Glutamatergic neuron (in vitro differentiated cells): ENCODE data around the gene POLE3. TPM values are rescaled to one million over a fixed set of nuclear protein-coding genes. Genes with fewer than 3 reads are reported as not detected.

Experiments used
- DNase-seq: peaks from one replicate; pipeline ENCODE4 v3.0.0; 2022
- H3K27ac Mint-ChIP-seq: one replicate; pipeline ENCODE4 v1.8.0; 2020; ENCODE audit warnings: mild to moderate bottlenecking, mixed read lengths, inconsistent platforms; ENCODE audit not compliant: unreplicated experiment
- H3K27me3 Mint-ChIP-seq: one replicate; pipeline ENCODE4 v1.8.0; 2020; ENCODE audit warnings: mild to moderate bottlenecking, moderate library complexity, mixed read lengths, inconsistent platforms; ENCODE audit not compliant: unreplicated experiment
- H3K36me3 Mint-ChIP-seq: one replicate; pipeline ENCODE4 v1.8.0; 2020; ENCODE audit warnings: mild to moderate bottlenecking, mixed read lengths, inconsistent platforms; ENCODE audit not compliant: unreplicated experiment
- H3K4me1 Mint-ChIP-seq: one replicate; pipeline ENCODE4 v1.8.0; 2020; ENCODE audit warnings: mild to moderate bottlenecking, low read depth, mixed read lengths, inconsistent platforms; ENCODE audit not compliant: unreplicated experiment
- H3K4me3 Mint-ChIP-seq: one replicate; pipeline ENCODE4 v1.8.0; 2020; ENCODE audit warnings: mild to moderate bottlenecking, mixed read lengths, inconsistent platforms; ENCODE audit not compliant: unreplicated experiment
- H3K9me3 Mint-ChIP-seq: one replicate; pipeline ENCODE4 v1.8.0; 2020; ENCODE audit warnings: mild to moderate bottlenecking, moderate library complexity, mixed read lengths, inconsistent platforms; ENCODE audit not compliant: unreplicated experiment
- CTCF ChIP-seq: fragments of 200-600 bp; sonication (generic); IDR thresholded peaks from one replicate; pipeline ENCODE4 v1.5.0; 2021; ENCODE audit not compliant: partially characterized antibody, unreplicated experiment
- total RNA-seq: library from RNA; stranded (reverse); fragmentation: NEBNext Ultra II Directional; extraction: Animal tissue kit (Norgen Biotek cat#: 25700); gene quantifications from one replicate; pipeline ENCODE4 v1.2.1, GENCODE V29; 2021; ENCODE audit not compliant: unreplicated experiment

POLE3 gene
- total RNA-seq, 1 donor from 2014 or later, result 22.3 TPM

GRCh38 chr9:113391917-113392316 lies 18.6 kb downstream of the POLE3 start:
- DNase-seq, result no peak
- Mint-ChIP-seq H3K9me3 (no peaks in the 10 kb centered on the region), H3K27me3 (peaks cover 3% of the 10 kb centered on the region), H3K27ac (no peak overlapping the region), H3K4me3 (no peak overlapping the region), H3K36me3 (peaks cover 13% of the 10 kb centered on the region), H3K4me1 (no peaks in the 10 kb centered on the region)
- no peak for TF ChIP-seq CTCF

- Mint-ChIP-seq H3K4me1 (no peaks in the 10 kb centered on the region), H3K9me3 (no peaks in the 10 kb centered on the region), H3K36me3 (peaks cover 13% of the 10 kb centered on the region), H3K4me3 (no peak overlapping the region), H3K27ac (no peak overlapping the region), H3K27me3 (peaks cover 3% of the 10 kb centered on the region)
- DNase-seq, result no peak
- no peak for TF ChIP-seq CTCF
Observed at GRCh38 chr9:113390192-113390960, 20.1 kb downstream of the POLE3 start.

DNA sequence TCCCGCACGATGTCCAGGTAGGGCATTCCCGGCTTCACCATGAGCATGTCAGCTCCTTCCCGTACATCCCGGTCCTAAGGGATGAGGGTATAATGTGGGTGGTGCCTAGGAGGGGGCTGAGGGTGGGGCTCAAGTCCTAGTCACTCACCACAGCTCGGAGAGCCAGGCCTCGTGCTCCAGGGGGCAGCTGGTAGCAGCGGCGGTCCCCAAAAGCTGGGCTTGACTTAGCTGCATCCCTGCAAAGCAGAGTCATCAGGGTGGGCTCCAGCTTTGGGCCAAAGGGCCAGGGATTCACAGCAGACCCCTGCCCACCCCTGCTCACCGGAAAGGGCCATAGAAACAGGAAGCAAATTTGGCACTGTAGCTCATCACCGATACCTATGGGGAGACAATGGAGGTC lies 21.0 kb downstream of the POLE3 start:
- Mint-ChIP-seq H3K36me3 (peaks cover 13% of the 10 kb centered on the region), H3K4me1 (no peaks in the 10 kb centered on the region), H3K27ac (no peak overlapping the region), H3K9me3 (no peaks in the 10 kb centered on the region), H3K4me3 (no peak overlapping the region), H3K27me3 (peaks cover 3% of the 10 kb centered on the region)
- DNase-seq, result no peak
- TF ChIP-seq CTCF, result no peak

GRCh38 chr9:113388833-113389232 lies 21.6 kb downstream of the POLE3 start:
- no peaks in the 10 kb centered on the region for H3K9me3 Mint-ChIP-seq
- no peak for DNase-seq
- H3K36me3 Mint-ChIP-seq, result peaks cover 13% of the 10 kb centered on the region
- no peak for TF ChIP-seq CTCF
- peaks cover 3% of the 10 kb centered on the region for H3K27me3 Mint-ChIP-seq
- no peak overlapping the region for H3K4me3 Mint-ChIP-seq
- no peaks in the 10 kb centered on the region for H3K4me1 Mint-ChIP-seq
- H3K27ac Mint-ChIP-seq, result no peak overlapping the region

- no peaks in the 10 kb centered on the region for H3K9me3 Mint-ChIP-seq
- no peak for TF ChIP-seq CTCF
- no peak overlapping the region for H3K4me3 Mint-ChIP-seq
- H3K27ac Mint-ChIP-seq, result no peak overlapping the region
- H3K4me1 Mint-ChIP-seq, result no peaks in the 10 kb centered on the region
- no peak for DNase-seq
- H3K36me3 Mint-ChIP-seq, result peaks cover 13% of the 10 kb centered on the region
- peaks cover 3% of the 10 kb centered on the region for H3K27me3 Mint-ChIP-seq
Observed at GRCh38 chr9:113387560-113388230, 22.8 kb downstream of the POLE3 start.
